HT1080 (cell line): ENCODE data around the gene LSM5. TPM values are rescaled to one million over a fixed set of nuclear protein-coding genes. Genes with fewer than 3 reads are reported as not detected.

Experiments used
- DNase-seq: peaks from one replicate; pipeline ENCODE4 v3.0.0-alpha.2; 2015; ENCODE audit warnings: low read depth
- polyA plus RNA-seq, 2 experiments: library from polyadenylated mRNA; depleted of rRNA; stranded (reverse); fragments of >200 nt; gene quantifications; 2 replicates each; pipeline ENCODE4 v1.2.3, GENCODE V29; 2015
- total RNA-seq: library from RNA; depleted of rRNA; stranded (reverse); fragments of >200 nt; shearing (Covaris generic); gene quantifications from 2 replicates; pipeline ENCODE4 v1.2.3, GENCODE V29; 2014; rRNA removed

The LSM5 gene
- 50.0 and 87.2 TPM in 2 replicates for total RNA-seq
- polyA plus RNA-seq (2015; cell fraction: cytosol; rRNA removed): 61.1 and 187 TPM in 2 replicates
- 32.2 and 58.0 TPM in 2 replicates for polyA plus RNA-seq (2015; cell fraction: nucleus; rRNA removed)

GRCh38 chr7:32490127-32490796, at the start of gene LSM5:
LSM5 (minus strand) TSS chr7:32490380; CDS start chr7:32490365, 15 bp downstream.
- DNase-seq: peak; percentile 92

- DNase-seq: no peak
Measured at GRCh38 chr7:32539366-32539765, 49.2 kb upstream of the LSM5 start.

- DNase-seq: no peak
Measured at GRCh38 chr7:32537760-32538159, 47.6 kb upstream of the LSM5 start.

GRCh38 chr7:32536585-32536984, 46.4 kb upstream of the LSM5 start:
- peak; percentile 82 for DNase-seq

GRCh38 chr7:32536016-32536415, 45.8 kb upstream of the LSM5 start:
- DNase-seq: no peak

GRCh38 chr7:32535162-32535702, 45.1 kb upstream of the LSM5 start:
- DNase-seq: no peak

GRCh38 chr7:32533276-32534029, 43.3 kb upstream of the LSM5 start:
- DNase-seq: no peak

GRCh38 chr7:32532716-32533115, 42.5 kb upstream of the LSM5 start:
- no peak for DNase-seq

GRCh38 chr7:32532086-32532485, 41.9 kb upstream of the LSM5 start:
- DNase-seq: no peak

GRCh38 chr7:32531402-32531801, 41.2 kb upstream of the LSM5 start:
- DNase-seq: no peak

- no peak for DNase-seq
Measured at GRCh38 chr7:32525839-32526238, 35.7 kb upstream of the LSM5 start.

- DNase-seq: no peak
Measured at GRCh38 chr7:32524631-32525030, 34.5 kb upstream of the LSM5 start.

- DNase-seq: no peak
Measured at GRCh38 chr7:32522746-32523530, 32.8 kb upstream of the LSM5 start.

- DNase-seq: no peak
Measured at GRCh38 chr7:32519763-32520162, 29.6 kb upstream of the LSM5 start.

- no peak for DNase-seq
Measured at GRCh38 chr7:32518534-32519140, 28.5 kb upstream of the LSM5 start.

- peak; percentile 62 for DNase-seq
Measured at GRCh38 chr7:32516551-32517100, 26.4 kb upstream of the LSM5 start.

GRCh38 chr7:32515890-32516550, 25.8 kb upstream of the LSM5 start:
- DNase-seq: peak; percentile 76

- no peak for DNase-seq
Measured at GRCh38 chr7:32513210-32513609, 23.0 kb upstream of the LSM5 start.

- no peak for DNase-seq
Measured at GRCh38 chr7:32511791-32512190, 21.6 kb upstream of the LSM5 start.

GRCh38 chr7:32507414-32507813, 17.2 kb upstream of the LSM5 start:
- DNase-seq: no peak
